GM19468 (cell line): ENCODE results near the gene SIX5.
"Not testable (repeated sequence)": the region's sequence is repeated elsewhere in the genome, so short reads cannot be mapped to it uniquely, and the experiment has no call there.

Experiments
- ATAC-seq: cut with Tn5 transposase; IDR thresholded peaks from one replicate; pipeline ENCODE4 v1.9.1; 2021; ENCODE audit warnings: mild to moderate bottlenecking, moderate library complexity, moderate number of reproducible peaks; ENCODE audit not compliant: unreplicated experiment; ENCODE audit errors: extremely low read depth

Gene SIX5

GRCh38 chr19:45762870-45763631, 6.0 kb downstream of the SIX5 start:
- ATAC-seq, result no peak

GRCh38 chr19:45761714-45762113, 7.3 kb downstream of the SIX5 start:
- ATAC-seq, result no peak

GRCh38 chr19:45758921-45759320, 10.1 kb downstream of the SIX5 start:
- ATAC-seq, result no peak

GRCh38 chr19:45757695-45758094, 11.4 kb downstream of the SIX5 start:
- no peak for ATAC-seq

- ATAC-seq, result no peak
Observed at GRCh38 chr19:45754323-45754722, 14.7 kb downstream of the SIX5 start.

GRCh38 chr19:45753548-45753947, 15.5 kb downstream of the SIX5 start:
- no peak for ATAC-seq

- no peak for ATAC-seq
Observed at GRCh38 chr19:45752639-45753038, 16.4 kb downstream of the SIX5 start.

GRCh38 chr19:45751483-45751882, 17.6 kb downstream of the SIX5 start:
- ATAC-seq, result not testable (repeated sequence)

GRCh38 chr19:45747513-45747912, 21.5 kb downstream of the SIX5 start:
- no peak for ATAC-seq

- no peak for ATAC-seq
Observed at GRCh38 chr19:45746866-45747265, 22.2 kb downstream of the SIX5 start.

GRCh38 chr19:45745606-45746005, 23.4 kb downstream of the SIX5 start:
- ATAC-seq, result no peak

- ATAC-seq, result no peak
Observed at GRCh38 chr19:45742969-45743368, 26.1 kb downstream of the SIX5 start.

- no peak for ATAC-seq
Observed at GRCh38 chr19:45739498-45740439, 29.3 kb downstream of the SIX5 start.

- no peak for ATAC-seq
Observed at GRCh38 chr19:45733160-45733810, 35.8 kb downstream of the SIX5 start, which contains the start of gene MEIOSIN. MEIOSIN (plus strand) TSS chr19:45733439; CDS start chr19:45735377, 1,938 bp downstream.

- peak; percentile 61 for ATAC-seq
Observed at GRCh38 chr19:45730368-45731288, 38.4 kb downstream of the SIX5 start, which contains the start of gene FBXO46. FBXO46 (minus strand) TSS chr19:45730896; CDS start chr19:45713495, 17,401 bp downstream.

GRCh38 chr19:45729800-45730290, 39.2 kb downstream of the SIX5 start:
- ATAC-seq, result no peak

- ATAC-seq, result not testable (repeated sequence)
Observed at GRCh38 chr19:45728683-45729082, 40.4 kb downstream of the SIX5 start.

GRCh38 chr19:45720065-45720464, 49.0 kb downstream of the SIX5 start:
- ATAC-seq, result not testable (repeated sequence)

- ATAC-seq, result no peak
Observed at GRCh38 chr19:45717983-45718650, 50.9 kb downstream of the SIX5 start.
